ENCODE measurements around the gene BCR.

BCR gene

GRCh38 chr22:23205339-23206049, 25.2 kb downstream of the BCR start:
- ATAC-seq (replicated peaks) (no peak), DNase-seq (no peak)
- no peak overlapping the region for H3K27ac Mint-ChIP-seq
- H3K27me3 Mint-ChIP-seq: no peaks in the 10 kb centered on the region
- H3K4me3 Mint-ChIP-seq: no peak overlapping the region
- H3K9me3 Mint-ChIP-seq: no peaks in the 10 kb centered on the region
- H3K36me3 Mint-ChIP-seq: peaks cover 6 to 24% of the 10 kb centered on the region in 2 donors
- peaks cover 39 to 41% of the 10 kb centered on the region in 2 donors for H3K4me1 Mint-ChIP-seq

GRCh38 chr22:23206915-23207314, 26.6 kb downstream of the BCR start:
- Mint-ChIP-seq H3K4me1 (peaks cover 38 to 42% of the 10 kb centered on the region in 2 donors), H3K27me3 (peaks cover 0 to 2% of the 10 kb centered on the region in 2 donors), H3K27ac (peak overlapping the region; percentile 33)

GRCh38 chr22:23207729-23208393, 27.6 kb downstream of the BCR start:
- DNase-seq: peak; percentile 56
- H3K36me3 Mint-ChIP-seq: peaks cover 9 to 25% of the 10 kb centered on the region in 2 donors
- ATAC-seq (replicated peaks): peak; percentile 86 to 89
- peak overlapping the region; percentile 48 for H3K27ac Mint-ChIP-seq
- peaks cover 45 to 47% of the 10 kb centered on the region in 2 donors for H3K4me1 Mint-ChIP-seq
- H3K27me3 Mint-ChIP-seq: peaks cover 0 to 4% of the 10 kb centered on the region in 2 donors
- H3K4me3 Mint-ChIP-seq: peak overlapping the region; percentile 46 to 54
- H3K9me3 Mint-ChIP-seq: no peaks in the 10 kb centered on the region

More at GRCh38 chr22:23206915-23207314, 26.6 kb downstream of the BCR start:
- Mint-ChIP-seq H3K9me3 (no peaks in the 10 kb centered on the region), H3K36me3 (peaks cover 6 to 26% of the 10 kb centered on the region in 2 donors), H3K4me3 (no peak overlapping the region)
- ATAC-seq (replicated peaks) (no peak), DNase-seq (no peak)

GRCh38 chr22:23210428-23211170, 30.3 kb downstream of the BCR start:
- peaks cover 12 to 19% of the 10 kb centered on the region in 2 donors for H3K36me3 Mint-ChIP-seq
- no peak for DNase-seq
- no peaks in the 10 kb centered on the region for H3K9me3 Mint-ChIP-seq
- no peak overlapping the region for H3K27ac Mint-ChIP-seq
- H3K4me1 Mint-ChIP-seq: peaks cover 49 to 69% of the 10 kb centered on the region in 2 donors
- H3K27me3 Mint-ChIP-seq: peaks cover 0 to 4% of the 10 kb centered on the region in 2 donors
- ATAC-seq (replicated peaks): no peak
- no peak overlapping the region for H3K4me3 Mint-ChIP-seq

GRCh38 chr22:23211622-23212021, 31.3 kb downstream of the BCR start:
- ATAC-seq (replicated peaks) (no peak), DNase-seq (no peak)
- H3K36me3 Mint-ChIP-seq: peaks cover 9 to 17% of the 10 kb centered on the region in 2 donors
- H3K4me3 Mint-ChIP-seq: no peak overlapping the region
- H3K9me3 Mint-ChIP-seq: no peaks in the 10 kb centered on the region
- peak overlapping the region; percentile 86 for H3K27ac Mint-ChIP-seq
- H3K27me3 Mint-ChIP-seq: peaks cover 0 to 4% of the 10 kb centered on the region in 2 donors
- H3K4me1 Mint-ChIP-seq: peaks cover 58 to 79% of the 10 kb centered on the region in 2 donors

- Mint-ChIP-seq H3K27me3 (peaks cover 0 to 4% of the 10 kb centered on the region in 2 donors), H3K9me3 (no peaks in the 10 kb centered on the region), H3K4me1 (peaks cover 60 to 86% of the 10 kb centered on the region in 2 donors), H3K4me3 (no peak overlapping the region), H3K27ac (peak overlapping the region; percentile 86), H3K36me3 (peaks cover 6 to 12% of the 10 kb centered on the region in 2 donors)
- DNase-seq: no peak
- ATAC-seq (replicated peaks): no peak
These were observed 32.0 kb downstream of the BCR start for GRCh38 chr22:23212061-23213021.

GRCh38 chr22:23213022-23213555, 32.8 kb downstream of the BCR start:
- H3K4me1 Mint-ChIP-seq: peaks cover 59 to 86% of the 10 kb centered on the region in 2 donors
- peaks cover 0 to 4% of the 10 kb centered on the region in 2 donors for H3K27me3 Mint-ChIP-seq
- H3K4me3 Mint-ChIP-seq: no peak overlapping the region
- ATAC-seq (replicated peaks): no peak
- H3K27ac Mint-ChIP-seq: no peak overlapping the region
- H3K36me3 Mint-ChIP-seq: peaks cover 6 to 12% of the 10 kb centered on the region in 2 donors
- no peak for DNase-seq
- no peaks in the 10 kb centered on the region for H3K9me3 Mint-ChIP-seq

GRCh38 chr22:23213581-23214334, 33.4 kb downstream of the BCR start:
- DNase-seq: no peak
- peaks cover 6 to 12% of the 10 kb centered on the region in 2 donors for H3K36me3 Mint-ChIP-seq
- H3K4me1 Mint-ChIP-seq: peaks cover 64 to 86% of the 10 kb centered on the region in 2 donors
- no peaks in the 10 kb centered on the region for H3K9me3 Mint-ChIP-seq
- ATAC-seq (replicated peaks): no peak
- H3K4me3 Mint-ChIP-seq: no peak overlapping the region
- peaks cover 0 to 4% of the 10 kb centered on the region in 2 donors for H3K27me3 Mint-ChIP-seq
- H3K27ac Mint-ChIP-seq: no peak overlapping the region

GRCh38 chr22:23214398-23214797, 34.1 kb downstream of the BCR start:
- Mint-ChIP-seq H3K4me3 (no peak overlapping the region), H3K27ac (no peak overlapping the region), H3K27me3 (peaks cover 0 to 4% of the 10 kb centered on the region in 2 donors), H3K4me1 (peaks cover 67 to 88% of the 10 kb centered on the region in 2 donors), H3K36me3 (peaks cover 6 to 12% of the 10 kb centered on the region in 2 donors), H3K9me3 (no peaks in the 10 kb centered on the region)
- DNase-seq (no peak), ATAC-seq (replicated peaks) (no peak)

GRCh38 chr22:23215294-23216241, 35.3 kb downstream of the BCR start:
- peaks cover 6 to 12% of the 10 kb centered on the region in 2 donors for H3K36me3 Mint-ChIP-seq
- no peak for ATAC-seq (replicated peaks)
- H3K4me3 Mint-ChIP-seq: peak overlapping the region; percentile 31 to 32
- H3K27ac Mint-ChIP-seq: peak overlapping the region; percentile 42
- peaks cover 76 to 97% of the 10 kb centered on the region in 2 donors for H3K4me1 Mint-ChIP-seq
- no peaks in the 10 kb centered on the region for H3K9me3 Mint-ChIP-seq
- peaks cover 0 to 4% of the 10 kb centered on the region in 2 donors for H3K27me3 Mint-ChIP-seq
- no peak for DNase-seq

GRCh38 chr22:23216461-23217170, 36.3 kb downstream of the BCR start:
- H3K4me3 Mint-ChIP-seq: peak overlapping the region; percentile 28 to 32
- H3K9me3 Mint-ChIP-seq: no peaks in the 10 kb centered on the region
- DNase-seq: no peak
- H3K27ac Mint-ChIP-seq: peak overlapping the region; percentile 25
- ATAC-seq (replicated peaks): no peak
- peaks cover 6 to 12% of the 10 kb centered on the region in 2 donors for H3K36me3 Mint-ChIP-seq
- H3K27me3 Mint-ChIP-seq: peaks cover 0 to 4% of the 10 kb centered on the region in 2 donors
- H3K4me1 Mint-ChIP-seq: peaks cover 82 to 100% of the 10 kb centered on the region in 2 donors

Data from stimulated activated naive B cell treated with anti-CD40 and anti-IgM and Interleukin-4, amounts not matched to agents 10 μg/mL and 1 μg/mL and 100 μg/mL, for 72 hours (primary cell).